BLaER1 treated with 17β-estradiol and CSF1 and Interleukin-3, amounts not matched to agents 10 nM and 100 nM (cell line): ENCODE results near the gene IL5RA.

Source experiments
- H3K27ac ChIP-seq, 11 experiments: shearing (Covaris generic); formaldehyde crosslinking; 2 replicates each; pipeline ENCODE4 v1.8.1; 2022
- H3K27me3 ChIP-seq, 11 experiments: shearing (Covaris generic); formaldehyde crosslinking; 2 replicates each; pipeline ENCODE4 v1.8.1; 2022
- H3K36me3 ChIP-seq, 11 experiments: shearing (Covaris generic); formaldehyde crosslinking; 2 replicates each; pipeline ENCODE4 v1.8.1; 2022
- H3K4me1 ChIP-seq, 10 experiments: shearing (Covaris generic); formaldehyde crosslinking; 2 replicates each; pipeline ENCODE4 v1.8.1; 2022
- H3K4me2 ChIP-seq, 11 experiments: shearing (Covaris generic); formaldehyde crosslinking; 2 replicates each; pipeline ENCODE4 v1.8.1; 2022
- H3K4me3 ChIP-seq, 10 experiments: shearing (Covaris generic); formaldehyde crosslinking; 2 replicates each; pipeline ENCODE4 v1.8.1; 2022
- H3K9ac ChIP-seq, 11 experiments: shearing (Covaris generic); formaldehyde crosslinking; 2 replicates each; pipeline ENCODE4 v1.8.1; 2022
- H3K9me3 ChIP-seq, 11 experiments: shearing (Covaris generic); formaldehyde crosslinking; replicated peaks in 1 of 11; 2 replicates each; pipeline ENCODE4 v1.8.1; 2022
- H4K20me1 ChIP-seq, 11 experiments: shearing (Covaris generic); formaldehyde crosslinking; 2 replicates each; pipeline ENCODE4 v1.8.1; 2022
- Cebpa-rat ChIP-seq, 11 experiments: shearing (Covaris generic); IDR thresholded peaks; 2 replicates each; pipeline ENCODE4 v1.8.1; 2022

The IL5RA gene

DNA sequence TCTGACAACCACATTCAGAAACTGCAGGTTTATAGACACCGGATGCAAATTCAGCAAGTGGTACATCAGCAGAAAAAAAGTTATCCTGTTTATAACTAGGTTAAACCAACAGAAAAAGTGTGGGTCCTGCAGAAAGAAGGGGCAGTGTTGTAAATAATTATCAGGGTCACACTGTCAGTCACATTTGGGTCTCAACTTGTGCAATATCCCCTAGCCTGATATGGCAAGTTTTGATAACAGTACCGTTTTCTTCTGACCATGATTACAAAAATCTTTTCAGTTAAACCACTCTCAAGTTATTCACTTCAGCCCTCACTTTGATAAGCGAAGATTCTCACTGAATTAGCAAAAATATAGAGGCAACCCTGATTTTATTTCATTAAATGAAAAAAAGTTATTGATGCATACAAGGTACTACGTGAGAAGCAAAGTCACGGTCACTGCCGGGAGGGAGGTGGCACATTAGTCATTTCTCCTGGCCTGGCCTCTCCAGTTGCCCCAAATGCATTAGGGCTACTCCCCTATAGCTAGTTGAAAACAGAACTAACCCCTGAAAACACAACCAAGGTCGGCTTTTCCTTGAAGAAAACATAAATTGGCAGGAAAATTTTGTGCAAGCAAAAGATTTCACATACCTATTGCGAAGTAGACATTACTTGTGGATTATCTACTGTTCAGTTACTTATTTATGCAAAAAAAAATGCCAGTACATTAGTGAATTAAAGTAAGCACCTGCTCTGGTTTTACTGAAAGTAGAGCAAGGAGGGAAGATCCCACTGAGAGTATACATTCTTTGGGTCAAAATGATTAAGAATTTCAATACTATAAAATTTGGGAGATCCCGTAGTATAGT is 28.6 kb downstream of the IL5RA start:
- H4K20me1 ChIP-seq: no peaks in the 10 kb centered on the region
- H3K4me3 ChIP-seq: no peak overlapping the region
- peaks cover 0 to 6% (median 0%) of the 10 kb centered on the region in 10 experiments; a peak in 1 of 20 replicates for H3K4me1 ChIP-seq
- H3K9ac ChIP-seq: no peak overlapping the region
- H3K27ac ChIP-seq: no peak overlapping the region
- H3K9me3 ChIP-seq: no peaks in the 10 kb centered on the region
- H3K36me3 ChIP-seq: no peaks in the 10 kb centered on the region
- no peak overlapping the region for H3K4me2 ChIP-seq
- TF ChIP-seq Cebpa-rat (IDR thresholded peaks at IDR 0.05): no peak
- no peaks in the 10 kb centered on the region for H3K27me3 ChIP-seq

DNA sequence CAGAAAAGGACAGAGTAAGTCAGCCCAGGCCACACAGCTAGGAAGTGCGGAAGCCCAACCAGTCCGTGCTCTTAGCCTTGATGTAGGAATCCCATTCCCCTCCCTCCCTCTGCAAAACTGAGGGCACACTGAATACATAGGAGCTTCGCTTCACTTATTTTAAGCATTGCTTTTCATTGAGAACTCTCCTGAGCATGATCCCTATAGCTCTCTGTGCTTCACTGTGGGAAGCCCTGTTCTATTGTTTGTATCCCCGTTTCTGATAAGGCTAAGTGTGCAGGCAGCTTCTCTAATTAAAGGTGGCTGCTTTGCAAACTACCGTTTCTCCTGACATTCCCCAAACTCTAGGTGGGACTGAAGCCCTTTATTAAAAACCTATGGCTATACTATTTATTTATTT is 29.9 kb downstream of the IL5RA start:
- no peak for TF ChIP-seq Cebpa-rat (IDR thresholded peaks at IDR 0.05)
- Histone ChIP-seq H3K9me3 (no peaks in the 10 kb centered on the region), H3K4me1 (no peaks in the 10 kb centered on the region), H4K20me1 (no peaks in the 10 kb centered on the region), H3K4me2 (no peak overlapping the region), H3K27me3 (no peaks in the 10 kb centered on the region), H3K36me3 (no peaks in the 10 kb centered on the region), H3K27ac (no peak overlapping the region), H3K9ac (no peak overlapping the region), H3K4me3 (no peak overlapping the region)

GRCh38 chr3:3074551-3075257 is 35.5 kb downstream of the IL5RA start:
- H3K4me3 ChIP-seq: no peak overlapping the region
- no peak overlapping the region for H3K27ac ChIP-seq
- no peaks in the 10 kb centered on the region for H3K9me3 ChIP-seq
- H3K36me3 ChIP-seq: no peaks in the 10 kb centered on the region
- no peak for TF ChIP-seq Cebpa-rat (IDR thresholded peaks at IDR 0.05)
- no peaks in the 10 kb centered on the region for H4K20me1 ChIP-seq
- H3K4me1 ChIP-seq: no peaks in the 10 kb centered on the region
- no peak overlapping the region for H3K4me2 ChIP-seq
- no peaks in the 10 kb centered on the region for H3K27me3 ChIP-seq
- H3K9ac ChIP-seq: no peak overlapping the region

- no peaks in the 10 kb centered on the region for H3K4me1 ChIP-seq
- no peaks in the 10 kb centered on the region for H3K9me3 ChIP-seq
- H3K4me2 ChIP-seq: no peak overlapping the region
- no peaks in the 10 kb centered on the region for H3K27me3 ChIP-seq
- H4K20me1 ChIP-seq: no peaks in the 10 kb centered on the region
- no peak overlapping the region for H3K4me3 ChIP-seq
- no peak overlapping the region for H3K9ac ChIP-seq
- no peak overlapping the region for H3K27ac ChIP-seq
- H3K36me3 ChIP-seq: no peaks in the 10 kb centered on the region
- TF ChIP-seq Cebpa-rat (IDR thresholded peaks at IDR 0.05): no peak
Observed at GRCh38 chr3:3071136-3071535, 39.0 kb downstream of the IL5RA start.

DNA sequence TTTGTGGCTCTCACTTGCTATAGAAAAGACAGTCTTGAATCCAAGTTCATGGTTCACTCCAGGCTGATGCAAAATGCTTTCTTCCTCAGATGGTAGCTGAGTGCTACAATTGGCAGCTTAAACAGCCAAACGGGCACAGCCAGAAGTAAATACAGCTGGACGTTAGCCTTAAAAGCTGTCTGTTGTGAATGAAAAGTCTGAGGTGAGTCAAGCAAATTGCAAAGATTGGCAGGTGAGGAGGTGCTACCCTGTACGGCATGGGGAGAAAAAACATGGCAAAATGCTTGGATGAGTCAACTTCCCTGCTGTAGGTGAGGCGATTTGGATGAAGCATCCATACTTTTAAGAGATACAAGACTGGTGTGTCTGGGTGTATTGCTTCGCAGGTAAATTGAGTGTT is 40.5 kb downstream of the IL5RA start:
- Histone ChIP-seq H3K4me3 (no peak overlapping the region), H3K4me1 (0 out of 20 replicates have a peak, but pooled peaks cover 0 to 8% (median 0%) of the 10 kb centered on the region in 10 experiments), H3K36me3 (no peaks in the 10 kb centered on the region), H3K27me3 (no peaks in the 10 kb centered on the region), H3K4me2 (no peak overlapping the region), H4K20me1 (no peaks in the 10 kb centered on the region), H3K9me3 (no peaks in the 10 kb centered on the region), H3K9ac (no peak overlapping the region), H3K27ac (no peak overlapping the region)
- TF ChIP-seq Cebpa-rat (IDR thresholded peaks at IDR 0.05): no peak

- H3K9ac ChIP-seq: no peak overlapping the region
- no peak overlapping the region for H3K4me2 ChIP-seq
- no peak for TF ChIP-seq Cebpa-rat (IDR thresholded peaks at IDR 0.05)
- 0 out of 20 replicates have a peak, but pooled peaks cover 0 to 8% (median 0%) of the 10 kb centered on the region in 10 experiments for H3K4me1 ChIP-seq
- H3K9me3 ChIP-seq: no peaks in the 10 kb centered on the region
- H3K27me3 ChIP-seq: no peaks in the 10 kb centered on the region
- H4K20me1 ChIP-seq: no peaks in the 10 kb centered on the region
- no peak overlapping the region for H3K27ac ChIP-seq
- no peak overlapping the region for H3K4me3 ChIP-seq
- H3K36me3 ChIP-seq: no peaks in the 10 kb centered on the region
Observed at GRCh38 chr3:3068358-3068881, 41.8 kb downstream of the IL5RA start.

DNA sequence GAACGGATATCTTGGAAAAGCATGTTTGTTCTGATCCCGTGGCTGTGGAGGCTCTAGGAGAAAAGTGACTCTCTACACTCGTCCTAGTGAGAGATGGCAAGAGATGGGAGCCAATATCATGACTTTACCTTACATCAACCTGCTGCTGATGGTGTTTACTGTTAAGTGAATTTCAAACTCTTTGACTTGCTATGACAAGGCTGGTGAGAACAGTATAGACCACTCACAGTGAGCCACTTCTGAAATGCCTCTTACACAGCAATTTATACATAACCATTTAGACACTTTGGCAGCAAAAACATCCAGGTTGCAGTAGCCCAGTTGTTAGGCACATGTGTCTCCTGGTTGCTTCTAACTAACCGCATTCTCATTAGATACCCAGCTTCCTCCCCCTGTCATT is 43.3 kb downstream of the IL5RA start:
- Histone ChIP-seq H4K20me1 (no peaks in the 10 kb centered on the region), H3K36me3 (no peaks in the 10 kb centered on the region), H3K4me3 (no peak overlapping the region), H3K9ac (no peak overlapping the region), H3K9me3 (no peaks in the 10 kb centered on the region), H3K4me1 (0 out of 20 replicates have a peak, but pooled peaks cover 0 to 8% (median 0%) of the 10 kb centered on the region in 10 experiments), H3K27me3 (no peaks in the 10 kb centered on the region), H3K27ac (no peak overlapping the region), H3K4me2 (no peak overlapping the region)
- no peak for TF ChIP-seq Cebpa-rat (IDR thresholded peaks at IDR 0.05)

GRCh38 chr3:3066378-3066777 is 43.8 kb downstream of the IL5RA start:
- no peak for TF ChIP-seq Cebpa-rat (IDR thresholded peaks at IDR 0.05)
- Histone ChIP-seq H3K4me3 (no peak overlapping the region), H3K9me3 (no peaks in the 10 kb centered on the region), H3K36me3 (no peaks in the 10 kb centered on the region), H3K4me2 (no peak overlapping the region), H3K9ac (no peak overlapping the region), H3K27me3 (no peaks in the 10 kb centered on the region), H4K20me1 (no peaks in the 10 kb centered on the region), H3K4me1 (0 out of 20 replicates have a peak, but pooled peaks cover 0 to 8% (median 0%) of the 10 kb centered on the region in 10 experiments), H3K27ac (no peak overlapping the region)

- no peaks in the 10 kb centered on the region for H3K9me3 ChIP-seq
- H3K27me3 ChIP-seq: no peaks in the 10 kb centered on the region
- no peak overlapping the region for H3K4me2 ChIP-seq
Observed at GRCh38 chr3:3065876-3066275, 44.3 kb downstream of the IL5RA start.

More at GRCh38 chr3:3065876-3066275, 44.3 kb downstream of the IL5RA start:
- TF ChIP-seq Cebpa-rat (IDR thresholded peaks at IDR 0.05): no peak
- Histone ChIP-seq H3K9ac (no peak overlapping the region), H3K27ac (no peak overlapping the region), H3K4me3 (no peak overlapping the region), H3K36me3 (no peaks in the 10 kb centered on the region), H4K20me1 (no peaks in the 10 kb centered on the region), H3K4me1 (0 out of 20 replicates have a peak, but pooled peaks cover 0 to 8% (median 0%) of the 10 kb centered on the region in 10 experiments)
